Anterior cingulate cortex (tissue), 58 donors: ENCODE measurements around the gene PLXDC1.
"Not testable (repeated sequence)": the region's sequence is repeated elsewhere in the genome, so short reads cannot be mapped to it uniquely, and the experiment has no call there.

Experiments
- DNase-seq, 58 donors: peaks; one replicate each; lab custom pipeline; 2025; lab: John Stamatoyannopoulos, UW

Gene PLXDC1

DNA sequence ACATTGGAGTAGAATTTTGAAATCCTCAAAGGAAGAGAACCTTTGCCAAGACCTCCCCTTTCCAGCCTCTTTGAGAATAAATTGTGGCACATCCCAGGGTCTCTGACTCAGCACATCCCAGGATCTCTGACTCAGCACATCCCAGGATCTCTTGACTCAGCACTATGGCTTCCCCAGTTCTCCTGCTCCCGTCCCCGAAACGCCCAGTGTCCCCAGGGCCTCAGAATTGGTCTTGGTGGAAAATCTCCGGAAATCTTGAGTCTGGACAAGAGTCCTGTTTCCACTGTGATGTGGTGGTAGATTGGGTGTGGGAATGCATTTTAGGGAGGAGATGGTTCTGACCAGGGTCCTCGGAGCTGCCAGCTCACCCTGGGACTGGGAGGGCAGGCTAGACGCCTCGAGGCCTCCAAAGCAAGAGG, 19.2 kb downstream of the PLXDC1 start:
- DNase-seq, result no peak

DNA sequence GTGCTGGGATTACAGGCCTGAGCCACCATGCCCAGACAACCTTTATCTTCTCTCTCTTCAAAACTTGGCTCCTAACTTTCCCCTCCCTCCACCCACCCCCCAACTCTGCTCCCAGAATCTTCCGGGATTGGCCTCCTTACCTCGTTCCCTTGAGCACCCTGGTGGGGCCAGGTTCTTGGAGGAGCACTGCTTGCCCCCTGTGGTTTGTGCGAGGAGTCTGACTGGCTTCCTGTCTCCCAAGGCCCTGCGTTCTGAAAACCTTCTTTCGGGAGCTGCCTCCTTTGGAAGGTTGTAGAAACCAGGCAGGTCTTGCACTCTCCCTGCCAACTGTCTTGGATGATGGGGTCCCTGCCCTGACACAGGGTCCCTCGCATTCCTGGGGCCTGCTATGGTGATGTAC, 19.8 kb downstream of the PLXDC1 start:
- DNase-seq, result no peak

DNA sequence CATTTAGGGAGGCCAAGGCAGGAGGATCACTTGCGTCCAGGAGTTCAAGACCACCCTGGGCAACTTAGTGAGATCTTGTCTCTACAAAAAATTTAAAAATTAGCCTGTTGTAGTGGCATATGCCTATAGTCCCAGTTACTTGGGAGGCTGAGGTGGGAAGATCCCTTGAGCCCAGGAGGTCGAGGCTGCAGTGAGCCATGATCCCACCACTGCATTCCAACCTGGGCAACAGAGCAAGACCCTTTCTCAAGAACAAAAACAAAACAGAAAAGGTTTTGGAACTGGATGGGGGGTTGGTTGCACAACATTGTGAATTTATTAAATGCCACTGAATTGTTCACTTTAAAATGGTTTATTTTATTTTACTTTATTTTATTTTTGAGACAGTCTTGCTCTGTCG, 21.2 kb downstream of the PLXDC1 start:
- no peak for DNase-seq

DNA sequence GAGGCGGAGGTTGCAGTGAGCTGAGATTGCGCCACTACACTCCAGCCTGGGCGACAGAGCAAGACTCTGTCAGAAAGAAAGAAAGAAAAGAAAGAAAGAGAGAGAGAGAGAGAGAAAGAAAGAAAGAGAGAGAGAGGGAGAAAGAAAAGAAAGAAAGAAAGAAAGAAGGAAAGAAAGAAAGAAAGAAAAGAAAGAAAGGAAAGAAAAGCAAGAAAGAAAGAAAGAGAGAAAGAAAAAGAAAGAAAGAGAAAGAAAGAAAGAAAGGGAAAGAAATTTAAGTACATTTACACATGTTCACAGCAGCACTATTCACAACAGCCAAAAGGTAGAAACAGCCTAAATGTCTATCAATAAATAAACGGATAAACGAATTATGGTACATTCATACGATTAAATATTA, 21.9 kb downstream of the PLXDC1 start:
- not testable (repeated sequence) for DNase-seq

DNA sequence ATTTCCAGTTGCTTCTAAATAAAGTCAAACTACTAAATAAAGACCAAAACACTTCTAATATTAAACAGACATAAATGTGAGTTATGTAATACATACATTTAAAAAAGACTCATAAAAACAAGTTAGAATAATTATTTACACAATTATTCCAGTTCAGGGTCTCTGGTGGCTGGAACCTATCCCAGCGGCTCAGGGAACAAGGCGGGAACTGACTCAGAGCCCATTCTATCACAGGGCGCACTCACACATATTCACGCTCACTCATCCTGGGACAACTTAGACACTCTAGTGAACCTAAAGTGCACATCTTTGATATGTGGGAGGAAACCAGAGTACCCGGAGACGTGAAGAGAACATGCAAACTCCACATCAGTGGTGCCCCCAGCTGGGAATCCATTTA, 25.0 kb downstream of the PLXDC1 start:
- no peak for DNase-seq

DNA sequence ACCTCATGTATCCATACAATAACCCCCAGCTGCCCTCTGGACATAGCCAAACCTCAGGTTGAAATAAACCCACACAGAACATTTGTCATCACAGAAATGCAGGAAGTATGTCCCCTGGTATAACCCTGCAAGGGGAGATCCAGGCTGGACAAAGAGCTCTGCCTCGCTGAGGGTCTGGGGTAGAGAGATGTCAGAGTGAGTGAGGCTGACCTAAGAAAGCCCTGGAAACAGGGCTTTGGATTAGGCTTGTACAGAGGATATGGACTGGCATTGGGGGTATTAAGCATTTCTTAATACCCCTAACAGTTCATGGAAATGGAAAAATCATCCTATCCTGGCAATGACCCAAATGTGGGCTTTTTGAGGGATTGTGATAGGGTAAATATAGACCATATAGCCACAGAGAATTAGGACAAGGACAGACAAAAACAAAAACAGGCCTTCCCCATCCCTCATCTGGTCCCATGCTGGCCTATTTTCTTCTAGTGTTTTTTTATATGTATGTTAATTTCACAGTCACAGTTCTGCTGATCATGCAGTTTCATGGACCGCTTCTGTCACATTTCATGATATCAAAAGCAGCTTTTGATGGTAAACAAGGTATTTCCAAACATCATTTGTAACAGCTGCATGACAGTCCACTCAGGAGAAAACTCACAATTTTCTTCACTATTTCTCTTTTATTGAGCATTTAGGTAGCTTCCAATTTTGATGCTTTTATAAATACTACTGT, 26.1 kb downstream of the PLXDC1 start:
- DNase-seq, result no peak

DNA sequence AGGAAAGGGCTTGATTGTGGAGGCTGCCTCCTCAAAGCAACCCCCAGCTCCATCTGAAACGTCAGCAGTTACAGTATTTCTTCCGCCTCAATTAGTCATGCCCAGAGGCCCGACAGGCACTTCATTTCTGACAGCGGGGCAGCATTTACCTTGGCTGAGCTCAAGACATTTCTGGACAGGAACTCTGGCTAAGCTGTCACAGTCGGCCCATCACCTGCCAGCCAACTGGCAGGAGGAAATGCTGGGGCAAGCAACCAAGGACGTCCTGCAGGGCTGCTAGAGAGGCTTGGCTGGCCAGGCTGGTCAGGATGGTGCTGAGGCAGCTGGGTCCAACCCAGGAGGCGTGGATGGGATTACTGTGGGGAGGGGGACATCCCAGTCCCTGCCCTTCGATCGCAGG, 27.8 kb downstream of the PLXDC1 start:
- DNase-seq, result peak in 10 of 58 donors; percentile 5 to 43 (median 16)

DNA sequence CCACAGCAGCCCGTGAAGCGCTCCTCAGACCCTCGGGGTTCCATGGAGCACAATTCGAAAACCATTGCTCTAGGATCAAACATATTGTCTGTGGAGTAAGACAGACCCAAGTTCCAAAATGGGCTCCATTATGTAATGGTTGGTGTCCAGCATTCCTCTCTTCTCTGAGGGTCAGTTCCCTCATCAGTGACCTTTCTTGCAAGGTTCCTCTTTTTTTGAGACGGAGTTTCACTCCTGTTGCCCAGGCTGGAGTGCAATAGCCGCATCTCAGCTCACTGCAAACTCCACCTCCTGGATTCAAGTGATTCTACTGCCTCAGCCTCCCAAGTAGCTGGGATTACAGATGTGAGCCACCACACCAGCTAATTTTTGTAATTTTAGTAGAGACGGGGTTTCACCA, 28.4 kb downstream of the PLXDC1 start:
- no peak for DNase-seq

DNA sequence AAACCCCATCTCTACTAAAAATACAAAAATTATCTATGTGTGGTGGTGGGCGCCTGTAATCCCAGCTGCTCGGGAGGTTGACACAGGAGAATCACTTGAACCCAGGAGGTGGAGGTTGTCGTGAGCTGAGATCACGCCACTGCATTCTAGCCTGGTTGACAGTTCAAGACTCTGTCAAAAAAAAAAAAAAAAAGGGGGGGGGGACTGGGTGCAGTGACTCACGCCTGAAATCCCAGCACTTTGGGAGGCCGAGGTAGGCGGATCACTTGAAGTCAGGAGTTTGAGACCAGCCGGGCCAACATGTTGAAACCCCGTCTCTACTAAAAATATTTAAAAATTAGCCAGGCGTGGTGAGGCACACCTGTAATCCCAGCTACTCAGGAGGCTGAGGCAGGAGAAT, 29.5 kb downstream of the PLXDC1 start:
- not testable (repeated sequence) for DNase-seq

DNA sequence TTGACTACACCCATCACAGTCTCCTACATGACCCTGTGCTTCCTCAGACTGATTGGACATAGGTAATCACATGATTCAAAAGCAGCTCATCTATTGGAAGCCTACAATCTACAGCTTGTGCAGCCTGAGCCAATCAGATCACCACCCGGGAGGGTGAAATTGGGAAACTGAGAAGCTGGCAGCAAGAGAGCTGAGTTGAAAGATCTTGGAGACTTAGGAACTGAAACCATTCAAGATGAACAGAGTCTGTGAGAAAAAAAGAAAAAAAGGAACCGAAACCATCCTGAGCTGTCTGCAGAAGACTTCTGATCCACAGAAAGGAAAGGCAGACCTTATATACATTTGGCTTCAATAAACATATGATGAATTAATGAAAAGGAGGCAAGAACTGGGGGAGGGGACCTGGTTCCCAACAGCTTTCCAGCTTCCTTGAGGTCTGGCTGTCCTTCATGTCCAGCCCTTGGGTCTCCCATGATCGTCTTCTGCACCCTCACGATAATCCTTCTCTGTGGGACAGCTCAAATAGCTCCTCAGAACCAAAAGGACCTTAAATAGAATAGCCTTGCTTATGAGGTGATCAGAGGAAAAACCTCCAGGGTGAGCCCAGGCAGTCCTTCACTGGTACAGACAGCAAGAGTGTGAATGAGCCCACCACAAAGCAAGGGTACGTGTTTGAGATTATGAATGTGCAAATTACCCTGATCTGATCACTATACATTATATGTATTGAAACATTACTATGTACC, 32.6 kb downstream of the PLXDC1 start:
- DNase-seq, result peak in 3 of 58 donors; percentile 14 to 60 (median 20)

DNA sequence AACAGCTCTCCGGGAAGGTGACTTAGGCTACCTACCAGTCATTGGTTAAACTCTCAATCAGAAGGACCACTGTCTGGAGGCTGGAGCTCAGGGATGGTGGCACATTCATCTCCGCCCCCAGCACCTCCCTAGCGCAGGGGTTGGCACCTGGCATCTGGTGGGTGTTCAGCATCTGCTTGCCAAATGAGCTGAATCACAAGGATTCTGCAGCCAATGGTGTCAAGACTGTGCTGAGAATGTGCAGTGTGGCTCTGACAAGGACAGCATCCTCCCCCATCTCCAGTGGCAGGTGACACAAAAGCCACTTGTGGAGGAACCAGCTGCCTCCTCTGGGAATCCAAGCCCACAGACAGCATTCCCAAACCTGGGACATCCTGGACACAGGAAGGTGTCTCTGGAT, 35.2 kb downstream of the PLXDC1 start:
- DNase-seq, result peak in 20 of 58 donors; percentile 7 to 72 (median 23)

DNA sequence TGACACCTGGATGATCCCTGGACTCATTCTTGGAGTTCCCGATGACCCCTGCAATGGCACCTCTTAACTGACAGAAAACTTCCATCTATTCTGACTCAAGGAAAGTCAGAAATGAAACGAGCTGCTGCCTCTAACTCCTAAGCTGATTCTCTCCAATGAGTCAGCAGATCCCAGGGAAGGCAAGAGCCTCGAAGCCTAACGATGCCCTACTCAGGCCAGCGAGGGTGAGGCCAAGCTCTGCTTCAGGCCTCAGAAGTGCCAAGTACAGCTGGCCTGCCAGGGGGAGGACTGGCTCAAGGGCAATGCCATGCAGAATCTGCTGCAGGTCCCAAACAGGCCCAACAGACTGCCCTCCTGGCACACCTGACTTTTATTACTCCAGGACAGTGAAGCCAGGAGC, 36.3 kb downstream of the PLXDC1 start:
- no peak for DNase-seq

DNA sequence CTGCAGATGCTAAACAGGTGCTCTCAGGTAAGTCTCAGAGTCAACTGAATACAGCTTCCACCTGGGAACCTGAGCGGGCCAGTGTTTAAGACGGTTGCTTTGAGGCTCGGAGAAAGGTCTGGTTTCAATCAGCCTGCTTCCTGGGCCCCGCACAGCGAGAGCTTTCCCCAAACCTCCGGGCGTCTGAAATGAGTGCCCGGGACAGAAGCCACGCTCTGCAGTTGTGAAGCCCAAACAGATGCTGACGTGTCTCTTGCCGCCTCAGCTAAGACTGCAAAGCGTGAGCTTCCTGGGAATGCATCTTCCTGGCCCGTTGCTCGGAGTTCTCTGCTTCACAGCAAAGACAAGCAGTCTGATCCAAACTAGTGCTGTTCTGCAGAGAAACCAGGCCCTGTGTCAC, 36.7 kb downstream of the PLXDC1 start:
- no peak for DNase-seq

DNA sequence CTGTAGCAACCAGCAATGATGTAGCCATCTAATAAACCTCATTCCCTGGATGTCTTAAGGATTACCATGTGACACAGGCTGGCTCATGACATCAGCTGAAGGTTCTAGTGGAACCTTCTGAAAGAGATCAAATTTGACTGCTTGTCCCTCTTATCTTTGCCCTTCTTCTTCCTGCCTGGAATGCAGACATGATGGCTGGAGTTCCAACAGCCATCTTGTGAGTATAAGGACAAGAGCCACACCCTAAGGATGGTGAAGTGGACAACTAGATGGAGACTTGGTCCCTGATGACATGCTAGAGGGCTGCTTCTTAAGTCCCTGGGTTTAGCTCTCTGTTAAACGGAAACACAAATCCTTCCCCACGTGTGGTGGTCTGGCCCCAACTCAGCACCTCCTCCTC, 37.6 kb downstream of the PLXDC1 start:
- no peak for DNase-seq

DNA sequence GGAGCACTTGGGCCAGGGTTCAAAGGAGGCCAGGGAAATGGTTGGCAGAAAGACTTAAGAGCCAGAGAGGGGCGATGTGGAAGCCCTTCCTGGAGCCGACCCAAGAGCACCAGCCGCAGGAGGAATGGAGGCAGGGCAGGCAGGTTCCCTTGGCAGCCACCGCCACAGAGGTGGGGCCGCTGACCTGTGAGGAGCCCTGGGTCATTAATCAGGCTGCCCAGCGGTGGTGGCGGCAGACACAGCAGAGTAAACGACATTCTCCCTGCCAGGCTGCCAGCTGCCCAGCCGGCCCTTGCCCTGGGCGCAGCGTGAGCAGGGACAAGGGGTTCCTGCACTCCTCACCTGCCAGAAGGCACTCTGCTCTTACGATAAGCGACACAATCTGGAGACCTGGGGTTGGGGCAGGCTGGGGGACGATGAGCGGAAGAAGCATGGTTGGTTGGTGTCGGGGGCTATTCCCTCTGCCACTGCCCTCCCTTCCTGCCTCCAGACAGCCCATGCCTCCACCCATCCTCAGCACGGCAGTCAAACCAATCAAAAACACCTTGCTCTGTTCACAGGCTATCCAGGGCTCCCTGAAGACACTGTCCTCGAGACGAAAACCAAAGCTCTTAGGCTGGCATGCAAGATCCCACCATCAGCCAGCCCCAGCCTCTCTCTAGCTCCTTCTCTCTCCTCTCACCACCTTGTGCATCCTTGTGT, 40.9 kb downstream of the PLXDC1 start:
- DNase-seq, result no peak

DNA sequence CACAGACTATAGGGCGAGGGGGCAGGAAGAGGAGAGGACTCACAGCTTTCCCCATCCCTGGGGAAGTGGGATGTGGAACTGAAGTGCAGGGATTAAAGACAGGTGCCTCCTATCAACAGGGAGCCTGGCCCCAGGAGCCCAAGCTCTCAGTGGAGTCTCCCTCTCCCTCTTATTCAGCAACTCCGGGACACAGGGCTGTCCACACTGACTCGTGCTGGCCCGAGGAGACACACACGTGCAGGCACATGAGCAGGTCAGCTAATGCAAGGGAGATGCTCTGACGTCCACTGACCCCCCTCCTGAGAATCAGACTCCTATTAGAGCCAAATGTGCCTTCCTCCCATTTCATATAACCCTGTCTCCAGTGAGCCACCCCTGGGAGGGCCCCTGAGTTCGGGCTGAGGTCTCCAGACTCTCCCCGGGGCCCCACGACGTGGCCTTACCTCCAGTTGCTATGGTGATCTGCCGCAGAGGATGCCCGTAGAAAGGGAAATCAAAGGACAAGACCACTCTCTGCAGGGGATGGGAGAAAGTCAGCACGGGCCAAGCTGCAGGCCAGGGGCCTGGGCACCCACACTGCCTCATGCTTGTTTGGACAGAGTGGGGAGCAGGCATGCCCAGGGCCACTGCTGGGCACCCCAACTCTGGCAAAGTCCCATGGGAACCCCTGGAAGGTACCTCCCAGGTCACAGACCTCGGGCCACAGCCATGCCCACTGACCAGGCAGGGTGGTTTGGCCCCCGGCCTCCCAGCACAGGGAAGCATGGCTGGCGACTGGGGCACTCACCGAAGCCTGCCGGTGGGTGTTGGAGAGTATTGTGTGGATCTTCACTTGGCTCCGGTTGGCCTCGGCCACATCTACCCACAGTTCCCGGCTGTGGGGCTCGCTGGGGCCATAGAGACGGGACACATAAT, 42.7 kb downstream of the PLXDC1 start:
- no peak for DNase-seq

DNA sequence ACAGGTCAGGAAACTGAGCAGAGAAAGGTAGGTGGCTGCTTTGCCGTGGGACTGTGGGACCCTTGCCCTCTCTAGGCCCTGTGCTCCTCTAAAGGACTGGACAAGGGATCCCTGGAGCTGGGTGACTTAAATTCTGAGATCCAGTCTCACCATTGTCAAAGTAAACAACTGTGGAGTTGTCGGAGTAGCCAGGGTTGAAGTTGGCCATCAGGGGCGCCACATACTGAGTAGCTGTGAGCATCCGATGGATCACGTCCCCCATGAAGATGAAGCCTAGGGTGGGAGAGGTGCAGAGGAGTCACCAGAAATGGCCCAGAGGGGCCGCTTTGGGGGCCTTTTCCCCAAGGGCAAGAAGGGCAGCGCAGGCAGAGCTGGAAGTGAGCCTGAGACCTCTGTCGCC, 43.5 kb downstream of the PLXDC1 start:
- no peak for DNase-seq

DNA sequence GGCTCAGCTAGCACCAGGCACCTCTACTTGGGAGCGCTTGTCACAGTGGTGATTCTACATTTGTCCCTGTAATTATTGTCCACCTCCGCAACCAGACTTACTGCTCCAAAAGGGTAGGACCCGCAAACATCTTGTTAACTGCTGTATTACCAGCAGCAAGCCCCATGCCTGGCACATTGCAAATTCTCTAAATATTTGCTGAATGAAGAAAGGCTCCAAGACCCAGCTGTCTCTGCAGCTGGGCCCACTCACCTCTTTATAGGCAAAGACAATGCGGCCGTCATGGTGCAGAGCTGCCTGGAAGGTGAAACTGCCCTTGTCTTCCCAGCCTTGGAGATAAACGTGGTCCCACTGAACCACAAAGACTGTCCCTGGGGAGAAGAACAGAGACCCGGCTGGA, 44.3 kb downstream of the PLXDC1 start:
- DNase-seq, result no peak

DNA sequence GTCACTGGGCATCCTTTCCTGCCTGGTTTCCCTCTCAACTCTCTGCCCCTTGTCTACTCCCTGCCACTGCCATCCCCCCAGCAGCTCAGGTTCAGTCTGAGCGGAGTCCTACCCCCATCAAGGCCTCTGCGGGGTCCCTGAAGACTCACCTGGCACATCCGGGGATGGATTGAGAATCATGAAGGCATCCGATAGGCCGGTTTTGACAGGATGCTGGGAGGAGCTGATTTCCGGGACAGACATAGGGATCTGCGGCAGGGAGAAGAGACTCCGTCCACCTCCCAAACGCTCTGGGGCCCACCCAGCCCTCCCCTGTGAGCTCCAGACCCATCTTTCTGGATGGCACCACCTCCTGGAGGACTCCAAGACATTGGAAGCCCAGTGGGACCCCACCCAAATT, 45.7 kb downstream of the PLXDC1 start:
- DNase-seq, result no peak

DNA sequence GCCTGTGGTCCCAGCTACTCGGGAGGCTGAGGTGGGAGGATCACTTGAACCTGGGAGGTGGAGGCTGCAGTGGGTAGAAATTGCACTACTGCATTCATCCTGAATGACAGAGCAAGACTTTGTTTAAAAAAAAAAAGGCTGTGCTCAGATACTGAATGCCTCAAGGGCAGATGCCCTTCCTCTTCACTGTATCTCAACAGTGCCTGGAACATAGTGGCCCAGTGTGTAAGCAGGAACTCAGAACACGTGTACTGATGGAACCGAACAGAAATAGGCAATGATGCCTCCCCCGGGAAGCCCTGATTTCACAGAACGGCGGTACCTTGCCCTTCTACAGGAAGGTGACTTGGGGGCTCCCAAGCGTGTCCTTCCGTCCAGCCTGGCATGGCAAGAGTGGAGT, 46.8 kb downstream of the PLXDC1 start:
- DNase-seq, result no peak
